HG02970 (cell line): ENCODE data around the gene ST6GALNAC2.
"Not testable (repeated sequence)": the region's sequence is repeated elsewhere in the genome, so short reads cannot be mapped to it uniquely, and the experiment has no call there.

ENCODE experiments used
- ATAC-seq: cut with Tn5 transposase; IDR thresholded peaks from one replicate; pipeline ENCODE4 v1.9.1; 2021; ENCODE audit warnings: mild to moderate bottlenecking, moderate library complexity, moderate number of reproducible peaks; ENCODE audit not compliant: unreplicated experiment, low FRiP score

Gene ST6GALNAC2

DNA sequence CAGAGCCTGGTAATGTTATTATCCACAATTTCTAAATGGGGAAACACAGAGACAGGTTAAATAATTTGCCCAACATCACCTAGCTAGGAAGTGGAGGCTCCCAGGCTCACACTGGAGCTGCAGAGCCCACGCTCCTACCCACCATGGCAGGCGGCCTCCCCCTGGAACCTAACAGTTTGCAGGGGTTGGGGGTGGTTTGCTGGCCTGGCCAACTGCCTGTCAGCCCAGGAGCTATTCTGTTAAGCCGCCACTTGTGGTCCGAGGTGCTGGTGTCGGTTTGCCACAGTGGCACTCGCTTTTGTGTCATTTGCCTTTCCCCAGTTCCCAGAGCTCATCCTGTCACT, 42.2 kb downstream of the ST6GALNAC2 start:
- ATAC-seq: no peak

DNA sequence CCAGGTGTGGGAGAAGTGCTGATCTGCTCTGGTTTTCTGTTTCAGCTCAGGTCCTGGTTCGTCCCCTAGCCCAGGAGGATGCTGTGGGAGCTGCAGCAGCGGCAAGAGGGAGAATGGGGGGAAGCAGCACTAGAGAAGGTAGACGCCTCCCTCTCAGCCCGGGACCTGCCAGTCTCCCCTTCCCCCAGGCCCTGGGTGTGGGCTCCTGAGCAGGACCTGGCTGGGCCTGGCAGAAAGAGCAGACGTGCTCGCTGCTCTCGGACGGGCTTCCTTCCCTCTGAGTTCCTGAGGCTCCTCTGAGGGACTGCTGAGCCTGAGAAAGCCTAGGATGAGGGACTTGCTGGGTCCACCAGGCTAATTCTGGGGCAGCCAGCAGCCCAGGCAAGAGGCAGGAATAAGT, 42.7 kb downstream of the ST6GALNAC2 start:
- ATAC-seq: no peak

DNA sequence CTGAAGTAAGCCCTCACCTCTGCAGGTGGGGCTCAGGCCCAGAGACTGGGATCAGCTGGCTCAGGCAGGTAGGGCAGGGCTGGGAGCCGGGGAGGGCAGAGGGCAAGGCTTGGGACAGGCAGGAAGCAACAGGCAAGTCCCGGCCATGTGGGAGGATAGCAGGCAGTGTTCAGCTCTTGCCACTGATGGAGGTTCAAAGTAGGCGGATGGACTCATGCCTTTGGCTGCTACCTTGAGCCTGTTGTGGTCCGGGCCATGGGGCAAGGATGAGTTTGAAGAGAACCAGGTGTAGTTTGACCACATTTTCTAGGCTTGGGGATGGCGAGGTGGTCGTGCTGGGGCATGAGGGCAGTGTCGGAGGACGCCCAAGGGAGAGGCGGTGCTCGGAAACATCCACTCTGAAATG, 43.1 kb downstream of the ST6GALNAC2 start:
- no peak for ATAC-seq

DNA sequence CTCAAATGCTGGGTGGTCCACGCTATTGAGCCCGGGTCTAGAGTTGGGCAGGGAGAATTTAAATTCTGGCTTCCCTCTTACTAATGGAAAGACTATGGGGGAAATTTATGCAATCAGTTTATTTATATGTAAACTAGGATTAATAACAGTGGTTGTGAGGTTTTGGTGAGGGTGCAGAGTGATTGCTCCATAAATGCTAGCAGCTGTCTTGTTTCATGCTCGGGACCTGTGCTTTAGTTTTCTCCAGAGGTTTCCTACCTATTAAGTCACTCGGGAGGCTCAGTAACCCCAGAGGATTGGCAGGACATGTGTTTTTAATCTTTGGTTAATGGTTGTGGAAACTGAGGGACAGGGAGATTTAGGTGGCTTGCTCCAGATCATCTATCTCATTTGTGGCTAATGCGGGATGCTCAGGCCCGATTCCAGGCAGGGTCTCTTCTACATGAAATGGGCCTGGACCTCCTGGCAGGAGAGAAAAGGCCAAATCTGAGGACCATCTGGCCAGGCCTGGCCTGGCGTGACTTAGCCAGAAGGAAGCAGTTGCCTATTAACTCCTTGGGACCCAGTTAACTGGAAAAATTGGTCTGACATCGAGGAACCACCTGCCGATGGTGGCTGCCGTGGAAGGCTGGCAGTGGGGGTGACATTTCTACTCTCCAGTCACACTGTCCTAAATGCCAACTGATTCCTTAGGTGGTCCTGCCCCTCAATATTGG, 43.8 kb downstream of the ST6GALNAC2 start:
- ATAC-seq: no peak

DNA sequence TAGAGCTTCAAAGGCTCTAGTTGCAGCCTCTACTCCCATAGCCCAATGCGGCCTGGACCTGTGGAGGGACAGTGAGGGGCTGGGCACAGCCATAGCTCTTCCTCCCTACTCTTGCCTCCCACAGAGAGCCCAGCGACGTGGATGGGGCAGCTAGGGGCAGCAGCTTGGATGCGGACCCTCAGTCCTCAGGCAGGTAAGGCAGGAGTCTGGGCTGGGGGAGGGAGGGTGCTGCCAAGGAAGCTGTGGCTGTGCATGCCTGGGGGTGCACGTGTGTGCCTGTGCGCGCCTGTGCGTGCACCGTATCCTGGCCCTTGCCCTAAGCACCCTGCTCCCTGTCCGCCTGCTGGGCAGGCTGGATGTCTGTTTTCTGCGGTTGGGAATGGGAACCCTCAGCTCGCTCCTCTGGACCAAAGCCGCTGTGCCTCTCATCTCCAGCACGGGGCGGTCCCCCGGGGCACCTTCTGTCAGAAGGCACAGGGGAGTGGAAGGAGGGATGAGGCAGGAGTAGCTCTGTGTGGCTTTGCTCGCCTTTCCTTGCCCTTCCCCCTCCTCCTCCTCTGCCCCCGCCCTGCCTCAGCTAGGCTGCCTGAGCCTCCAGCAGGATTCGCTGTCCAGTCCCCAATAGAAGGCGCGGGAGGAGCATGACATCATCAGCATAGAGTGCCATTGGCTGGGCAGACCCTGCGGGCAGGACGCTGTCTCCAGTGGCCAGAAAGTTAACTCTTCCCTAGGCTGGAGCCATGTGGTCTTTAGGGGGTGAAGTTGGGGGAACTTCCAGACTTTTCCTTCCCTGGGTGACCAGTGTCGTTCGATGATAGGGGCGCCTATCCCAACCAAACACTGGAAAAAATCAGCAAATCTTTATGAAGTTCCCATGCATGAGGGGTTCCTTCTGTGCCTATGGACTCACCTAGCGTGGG, 45.0 kb downstream of the ST6GALNAC2 start:
- ATAC-seq: no peak

DNA sequence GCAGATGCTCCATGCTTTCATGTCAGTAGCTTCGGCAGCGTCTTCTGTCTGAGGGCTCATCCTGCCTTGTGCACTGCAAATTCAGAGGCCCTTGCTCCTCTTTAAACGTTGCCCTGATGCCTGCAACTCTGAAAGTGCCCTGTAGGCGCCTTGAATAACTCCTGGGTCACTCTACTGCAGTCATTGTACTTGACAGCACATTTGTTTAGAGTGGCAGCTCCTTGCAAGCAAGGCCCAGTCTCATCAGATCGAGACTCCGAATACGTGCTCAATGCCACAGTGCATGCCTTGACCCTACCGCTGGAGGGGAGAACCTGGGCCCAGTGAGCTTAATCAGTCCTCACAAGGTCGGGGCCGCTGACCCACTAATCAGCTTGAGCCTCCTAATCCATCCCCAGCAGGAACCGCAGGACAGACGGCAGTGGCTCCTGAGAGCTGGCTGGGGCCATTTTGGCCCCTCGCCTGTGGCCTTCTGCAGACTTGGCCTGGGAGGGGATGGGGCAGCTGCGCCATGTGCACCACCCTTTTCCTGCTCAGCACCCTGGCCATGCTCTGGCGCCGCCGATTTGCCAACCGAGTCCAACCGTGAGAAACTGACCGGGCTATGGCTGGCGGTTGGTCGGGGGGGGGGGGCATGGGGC, 45.9 kb downstream of the ST6GALNAC2 start, which contains the start of gene PRCD:
Gene PRCD, plus strand, starts transcription at position 414 of the 641 bp plus-strand sequence. Its CDS starts 98 bp downstream, at position 512.
- no peak for ATAC-seq

GRCh38 chr17:76538941-76539570, 46.6 kb downstream of the ST6GALNAC2 start:
- ATAC-seq: no peak

GRCh38 chr17:76538281-76538931, 47.3 kb downstream of the ST6GALNAC2 start:
- no peak for ATAC-seq

DNA sequence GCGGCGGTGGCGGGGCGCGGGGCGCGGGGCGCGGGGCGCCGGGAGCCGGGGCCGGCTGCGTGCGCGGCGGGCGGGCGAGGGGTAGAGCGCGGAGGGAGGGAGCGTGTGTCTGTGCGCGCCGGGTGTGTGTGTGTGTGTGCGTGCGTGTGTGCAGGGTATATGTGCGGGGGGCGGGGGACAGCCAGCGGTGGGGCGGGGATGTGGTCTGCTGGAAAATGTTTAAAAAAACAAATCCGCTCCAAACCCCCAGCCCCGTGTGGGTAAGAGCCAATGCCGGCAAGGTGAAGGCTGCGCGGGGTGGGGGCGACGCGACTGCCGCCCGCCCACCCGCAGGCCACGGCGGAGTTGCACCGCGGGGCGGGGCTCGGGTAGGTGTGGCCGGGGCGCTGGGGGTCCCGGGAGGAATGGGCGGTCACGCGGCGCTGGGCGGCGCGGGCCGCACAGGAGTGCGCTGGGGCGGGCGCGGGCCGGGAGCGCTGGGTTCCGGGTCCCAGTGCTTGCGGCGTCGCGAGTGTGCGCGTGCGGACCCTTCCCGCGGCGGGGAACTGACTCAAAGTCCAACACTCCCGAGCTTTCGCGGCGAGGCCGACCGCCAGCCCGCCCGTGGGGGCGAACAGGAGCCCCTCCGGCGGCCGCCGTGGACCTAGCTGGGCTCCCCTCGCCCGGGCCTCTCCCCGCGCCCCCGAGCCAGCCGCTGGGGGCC, 47.9 kb downstream of the ST6GALNAC2 start, which contains the start of gene CYGB:
Gene CYGB, minus strand, starts transcription at position 132 of the 703 bp plus-strand sequence. CDS start 167 bp downstream, outside the sequence.
- ATAC-seq: no peak

DNA sequence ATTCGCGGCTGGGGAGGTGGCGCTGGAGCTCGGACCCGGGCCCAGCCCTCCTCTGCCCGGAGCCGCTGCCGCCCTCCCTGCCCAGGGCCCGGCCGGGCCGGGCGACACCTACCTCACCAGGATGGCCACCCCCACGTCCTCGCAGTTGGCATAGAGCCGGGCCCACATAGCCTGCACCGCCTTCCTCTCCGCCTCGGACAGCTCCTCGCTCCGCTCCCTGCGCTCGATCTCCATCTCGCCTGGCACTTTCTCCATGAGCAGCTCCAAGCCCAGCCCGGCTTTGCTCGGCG, 48.4 kb downstream of the ST6GALNAC2 start:
- no peak for ATAC-seq

- no peak for ATAC-seq
Measured at GRCh38 chr17:76536511-76537287, 49.0 kb downstream of the ST6GALNAC2 start.

GRCh38 chr17:76535788-76536510, 49.7 kb downstream of the ST6GALNAC2 start:
- no peak for ATAC-seq

- no peak for ATAC-seq
Measured at GRCh38 chr17:76534831-76535732, 50.6 kb downstream of the ST6GALNAC2 start.

GRCh38 chr17:76533640-76534359, 51.9 kb downstream of the ST6GALNAC2 start:
- not testable (repeated sequence) for ATAC-seq

DNA sequence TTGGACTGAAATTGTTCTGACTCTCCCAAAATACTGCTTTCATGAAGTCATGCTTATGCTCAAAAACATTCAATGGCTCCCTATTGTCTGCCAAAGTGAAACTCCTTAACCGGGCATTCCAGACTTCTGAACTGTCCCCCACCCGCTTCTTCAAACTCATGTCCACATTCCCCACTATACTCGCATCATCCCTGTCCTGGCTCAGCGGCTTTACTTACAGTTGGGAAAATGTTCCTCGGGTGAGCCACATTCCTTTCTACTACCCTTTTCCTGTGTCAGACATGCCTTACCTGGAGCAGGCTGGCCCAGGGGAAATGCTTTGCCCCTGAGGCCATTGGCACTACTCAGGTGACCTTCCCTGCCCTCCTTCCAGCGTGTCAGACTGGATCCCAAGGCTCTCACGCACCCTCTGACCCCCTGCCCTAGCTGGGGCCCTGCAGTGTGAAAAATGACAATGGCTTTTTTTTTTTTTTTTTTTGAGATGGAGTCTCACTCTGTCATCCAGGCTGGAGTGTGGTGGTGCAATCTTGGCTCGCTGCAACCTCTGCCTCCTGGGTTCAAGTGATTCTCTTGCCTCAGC, 53.5 kb downstream of the ST6GALNAC2 start:
- ATAC-seq: no peak

GRCh38 chr17:76531486-76532038, 54.1 kb downstream of the ST6GALNAC2 start:
- ATAC-seq: no peak
